AG08395 (cell line): ENCODE measurements around the gene CEP192.
"Not testable (repeated sequence)": the region's sequence is repeated elsewhere in the genome, so short reads cannot be mapped to it uniquely, and the experiment has no call there.

Experiments
- DNase-seq: peaks from one replicate; pipeline ENCODE4 v3.0.0; 2012; ENCODE audit warnings: mixed read lengths, low spot score

The CEP192 gene

DNA sequence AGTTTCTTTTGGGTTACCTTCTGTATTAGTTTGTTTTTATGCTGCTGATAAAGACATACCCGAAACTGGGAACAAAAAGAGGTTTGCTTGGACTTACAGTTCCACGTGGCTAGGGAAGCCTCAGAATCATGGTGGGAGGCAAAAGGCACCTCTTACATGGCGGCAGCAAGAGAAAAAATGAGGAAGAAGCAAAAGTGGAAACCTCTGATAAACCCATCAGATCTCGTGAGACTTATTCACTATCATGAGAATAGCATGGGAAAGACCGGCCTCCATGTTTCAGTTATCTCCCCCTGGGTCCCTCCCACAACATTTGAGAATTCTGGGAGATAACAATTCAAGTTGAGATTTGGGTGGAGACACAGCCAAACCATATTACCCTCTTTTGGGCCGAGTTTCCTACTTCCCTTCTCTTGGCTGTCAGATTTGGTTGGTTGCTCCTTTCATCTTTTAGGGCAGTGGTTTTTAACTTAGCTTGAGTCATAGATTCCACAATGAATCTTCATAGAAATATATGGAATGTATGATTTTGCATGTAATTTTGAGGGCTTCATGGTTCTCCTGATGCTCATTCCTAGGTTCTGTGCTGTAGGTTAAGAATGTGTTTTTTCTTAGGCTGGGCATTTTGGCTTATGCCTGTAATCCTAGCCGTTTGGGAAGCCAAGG is 44.2 kb downstream of the CEP192 start:
- peak; percentile 54 for DNase-seq

GRCh38 chr18:13036622-13037320 is 45.6 kb downstream of the CEP192 start:
- DNase-seq, result peak; percentile 2

DNA sequence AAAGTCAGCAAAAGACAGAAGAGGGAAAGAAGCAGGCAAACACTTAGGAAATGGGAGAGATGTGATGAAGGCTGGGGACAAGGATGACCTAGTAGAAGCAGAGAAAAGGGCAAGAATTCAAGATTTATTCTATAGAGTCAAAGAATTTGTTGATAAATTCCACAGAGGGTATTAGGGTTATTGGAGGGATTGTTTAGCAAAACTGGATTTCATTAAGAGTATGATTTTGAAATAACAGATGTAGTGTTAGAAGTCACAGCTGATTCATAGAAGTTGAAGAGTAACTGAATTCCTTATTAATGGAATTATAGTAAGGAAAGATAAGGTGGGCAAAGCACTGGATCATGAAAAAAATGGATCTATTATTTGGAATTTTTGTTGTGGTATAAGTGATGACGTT is 48.6 kb downstream of the CEP192 start:
- DNase-seq, result no peak

DNA sequence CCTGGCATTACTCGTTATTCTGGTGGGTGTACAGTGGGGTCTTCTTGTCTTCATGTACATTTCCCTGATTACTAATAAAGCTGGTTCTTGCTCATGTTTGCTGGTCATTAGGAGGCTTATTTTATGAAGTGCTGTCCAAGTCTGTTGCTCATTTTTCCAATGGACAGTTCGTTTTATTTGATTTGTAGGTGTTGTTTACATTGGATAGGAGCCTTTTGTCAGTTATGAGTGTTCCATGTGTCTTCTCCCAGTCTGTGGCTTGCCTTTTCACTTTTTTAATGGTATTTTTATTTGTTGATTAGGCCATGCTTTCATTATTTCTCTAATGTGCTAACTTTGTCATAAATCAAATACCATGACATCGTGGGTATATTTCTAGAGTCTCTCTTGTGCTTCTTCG is 51.9 kb downstream of the CEP192 start:
- DNase-seq, result no peak

GRCh38 chr18:13048061-13048595 is 57.0 kb downstream of the CEP192 start:
- no peak for DNase-seq

GRCh38 chr18:13051159-13051558 is 60.0 kb downstream of the CEP192 start:
- DNase-seq, result no peak

DNA sequence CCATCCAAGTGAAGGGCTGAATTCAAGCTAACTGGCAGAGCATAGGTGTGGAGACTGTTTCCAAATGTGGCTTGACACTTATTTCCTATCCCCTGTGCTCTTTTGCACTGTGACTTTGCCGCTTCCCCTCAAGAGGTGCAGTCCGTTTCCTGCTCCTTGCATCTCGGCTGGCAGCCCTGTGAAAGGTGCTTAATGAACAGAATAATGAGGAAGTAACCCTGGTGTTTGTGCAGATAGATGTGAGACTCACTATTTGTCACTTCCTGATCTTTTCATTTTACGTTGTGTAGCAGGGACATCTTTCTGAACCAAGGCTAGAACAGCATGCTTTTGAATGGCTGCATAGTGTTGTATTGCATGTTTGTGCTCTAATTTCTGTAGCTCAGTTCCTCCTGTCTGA is 60.8 kb downstream of the CEP192 start:
- DNase-seq, result no peak

DNA sequence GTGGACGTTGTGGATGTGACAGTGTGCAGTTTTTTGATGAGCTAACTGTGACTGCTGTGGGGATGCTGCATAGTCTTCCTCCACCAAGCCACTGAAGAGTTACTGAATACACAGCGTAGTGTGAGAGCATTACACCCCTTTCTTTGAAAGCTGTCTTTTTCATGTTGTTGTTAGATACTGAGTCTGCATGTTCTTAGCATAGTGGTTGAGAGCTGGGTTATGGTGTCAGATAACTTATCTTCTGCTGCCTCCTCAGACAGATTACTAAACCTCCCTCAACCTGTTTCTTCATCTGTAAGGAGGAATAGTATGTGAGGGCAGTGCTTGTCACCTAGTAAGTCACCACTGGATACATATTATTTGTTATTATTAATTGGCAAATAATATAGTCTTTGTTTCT is 63.2 kb downstream of the CEP192 start:
- DNase-seq, result no peak

GRCh38 chr18:13061630-13062189 is 70.5 kb downstream of the CEP192 start:
- DNase-seq, result no peak

- DNase-seq, result no peak
Measured at GRCh38 chr18:13067124-13067523, 76.0 kb downstream of the CEP192 start.

GRCh38 chr18:13067966-13068365 is 76.8 kb downstream of the CEP192 start:
- DNase-seq, result no peak

DNA sequence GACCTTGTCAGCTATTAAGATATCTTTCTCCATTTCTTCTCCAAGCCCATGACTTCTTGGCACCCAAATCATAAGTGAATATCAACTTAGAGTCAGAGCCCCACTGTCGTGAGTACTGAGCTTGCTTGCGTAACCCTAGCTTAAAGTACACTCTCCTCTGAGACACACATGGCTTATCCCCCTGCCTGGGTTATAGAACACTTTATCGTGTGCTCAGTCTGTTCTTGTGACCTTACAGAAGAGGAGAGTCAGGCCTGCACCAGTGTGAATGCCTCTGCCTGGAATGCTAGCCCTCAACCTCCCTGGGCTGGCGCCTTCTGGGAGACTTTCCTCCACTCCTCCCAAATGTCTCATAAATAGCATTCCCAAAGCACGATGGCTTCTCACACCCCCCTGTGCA is 79.3 kb downstream of the CEP192 start:
- DNase-seq, result no peak

DNA sequence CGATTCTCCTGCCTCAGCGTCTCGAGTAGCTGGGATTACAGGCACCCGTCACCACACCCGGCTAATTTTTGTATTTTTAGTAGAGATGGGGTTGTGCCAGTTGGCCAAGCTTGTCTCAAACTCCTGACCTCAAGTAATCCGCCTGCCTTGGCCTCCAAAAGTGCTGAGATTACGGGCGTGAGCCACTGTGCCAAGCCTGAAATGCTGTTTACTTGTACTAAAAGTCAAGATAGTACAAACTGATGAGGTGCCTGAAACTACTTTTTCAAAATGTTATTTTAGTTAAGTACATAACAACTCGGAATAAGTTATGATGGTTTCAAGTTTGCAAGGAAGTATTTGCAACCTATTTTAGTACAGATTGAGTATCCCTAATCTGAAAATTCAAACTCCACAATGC is 85.7 kb downstream of the CEP192 start:
- DNase-seq, result no peak

DNA sequence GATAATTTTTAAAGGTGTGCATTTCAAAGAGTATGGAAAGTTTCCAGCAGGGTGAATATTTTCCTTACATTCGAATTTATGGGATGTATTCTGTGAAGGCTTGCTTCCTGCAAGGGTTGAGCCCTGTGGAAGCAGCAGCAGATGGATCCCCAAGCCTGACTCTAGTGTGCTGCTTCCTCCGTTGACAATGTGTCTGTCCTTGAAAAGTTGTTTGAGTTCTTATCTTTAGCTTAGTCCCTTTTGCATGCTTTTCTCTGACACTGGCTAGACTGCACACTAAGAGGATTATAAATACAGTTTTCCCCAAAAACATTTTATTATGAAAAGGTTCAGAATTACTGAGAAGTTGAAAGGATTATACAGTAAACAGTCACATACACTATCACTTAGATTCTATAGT is 86.3 kb downstream of the CEP192 start:
- no peak for DNase-seq

GRCh38 chr18:13078065-13078464 is 86.9 kb downstream of the CEP192 start:
- DNase-seq, result not testable (repeated sequence)

GRCh38 chr18:13086906-13087305 is 95.7 kb downstream of the CEP192 start:
- no peak for DNase-seq

- no peak for DNase-seq
Measured at GRCh38 chr18:13095466-13095865, 104.3 kb downstream of the CEP192 start.

DNA sequence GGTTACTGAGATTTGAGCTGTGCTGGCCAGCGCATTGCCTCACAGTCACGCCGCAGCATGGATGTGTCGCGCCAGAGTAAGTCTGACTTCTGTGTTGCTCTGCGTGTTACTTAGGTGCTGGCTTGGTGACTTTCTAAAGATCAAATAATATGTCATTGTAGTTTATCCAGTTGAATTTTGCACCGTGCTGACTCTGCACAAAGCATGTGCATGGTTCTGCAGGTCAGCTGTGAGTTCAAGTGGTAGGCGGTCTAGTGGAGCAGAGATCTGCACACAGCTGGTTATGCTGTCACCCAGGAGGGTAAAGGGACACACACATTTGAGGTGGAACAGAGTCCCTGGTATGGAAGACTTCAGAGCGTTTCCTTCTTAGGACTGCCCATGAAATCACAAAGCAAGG is 105.1 kb downstream of the CEP192 start:
- no peak for DNase-seq

GRCh38 chr18:13096719-13097118 is 105.6 kb downstream of the CEP192 start:
- no peak for DNase-seq

GRCh38 chr18:13098104-13098503 is 106.9 kb downstream of the CEP192 start:
- DNase-seq, result not testable (repeated sequence)

GRCh38 chr18:13099113-13099512 is 108.0 kb downstream of the CEP192 start:
- DNase-seq, result no peak

- DNase-seq, result no peak
Measured at GRCh38 chr18:13100942-13101658, 109.9 kb downstream of the CEP192 start.
